Stimulated activated memory B cell treated with anti-CD40 and anti-IgM and Interleukin-4, amounts not matched to agents 10 μg/mL and 1 μg/mL and 100 μg/mL, for 72 hours (primary cell): ENCODE measurements around the gene EFCAB10.
"Not testable (repeated sequence)": the region's sequence is repeated elsewhere in the genome, so short reads cannot be mapped to it uniquely, and the experiment has no call there.

ENCODE experiments used
- ATAC-seq: fragments of 150-1000 bp; cut with Tn5 transposase; 2 replicates; pipeline ENCODE4 v1.10.0; 2021
- H3K27ac Mint-ChIP-seq: one replicate; pipeline ENCODE4 v1.8.0; 2022; ENCODE audit warnings: mild to moderate bottlenecking, mixed read lengths
- H3K27me3 Mint-ChIP-seq: one replicate; pipeline ENCODE4 v1.8.0; 2022; ENCODE audit warnings: mixed read lengths
- H3K36me3 Mint-ChIP-seq: one replicate; pipeline ENCODE4 v1.8.0; 2022; ENCODE audit warnings: mixed read lengths
- H3K4me1 Mint-ChIP-seq: one replicate; pipeline ENCODE4 v1.8.0; 2022; ENCODE audit warnings: mixed read lengths
- H3K4me3 Mint-ChIP-seq: one replicate; pipeline ENCODE4 v1.8.0; 2022; ENCODE audit warnings: mild to moderate bottlenecking, moderate library complexity, mixed read lengths
- H3K9me3 Mint-ChIP-seq: one replicate; pipeline ENCODE4 v1.8.0; 2022; ENCODE audit warnings: mixed read lengths

EFCAB10 gene

GRCh38 chr7:105524423-105524822 lies 56.9 kb downstream of the EFCAB10 start:
- not testable (repeated sequence) for H3K9me3 Mint-ChIP-seq, H3K27ac Mint-ChIP-seq, H3K27me3 Mint-ChIP-seq, H3K36me3 Mint-ChIP-seq, ATAC-seq, H3K4me3 Mint-ChIP-seq
- peaks cover 28% of the 10 kb centered on the region for H3K4me1 Mint-ChIP-seq

GRCh38 chr7:105521717-105522463 lies 59.4 kb downstream of the EFCAB10 start, which contains the start of gene PUS7:
Gene PUS7, minus strand, starts transcription at chr7:105522271. Its CDS starts 13,759 bp downstream, at chr7:105508512.
- Mint-ChIP-seq H3K9me3 (no peaks in the 10 kb centered on the region), H3K27me3 (no peaks in the 10 kb centered on the region), H3K36me3 (no peaks in the 10 kb centered on the region), H3K4me3 (peak within 1 kb of the TSS; percentile 93), H3K27ac (peak within 1 kb of the TSS; percentile 85), H3K4me1 (peaks cover 31% of the 10 kb centered on the region)
- ATAC-seq = peak; percentile 96

- Mint-ChIP-seq H3K4me1 (peaks cover 31% of the 10 kb centered on the region), H3K27ac (peak overlapping the region; percentile 76), H3K9me3 (no peaks in the 10 kb centered on the region), H3K27me3 (no peaks in the 10 kb centered on the region), H3K36me3 (no peaks in the 10 kb centered on the region), H3K4me3 (peak overlapping the region; percentile 93)
- ATAC-seq = peak; percentile 70
Measured at GRCh38 chr7:105521027-105521716, 60.1 kb downstream of the EFCAB10 start.

GRCh38 chr7:105520620-105521019 lies 60.7 kb downstream of the EFCAB10 start:
- H3K36me3 Mint-ChIP-seq, H3K27ac Mint-ChIP-seq, H3K27me3 Mint-ChIP-seq, H3K9me3 Mint-ChIP-seq, ATAC-seq: not testable (repeated sequence)
- peak overlapping the region; percentile 15 for H3K4me3 Mint-ChIP-seq
- peaks cover 31% of the 10 kb centered on the region for H3K4me1 Mint-ChIP-seq

GRCh38 chr7:105519353-105519752 lies 61.9 kb downstream of the EFCAB10 start:
- H3K4me3 Mint-ChIP-seq = peak overlapping the region; percentile 23
- H3K27ac Mint-ChIP-seq = no peak overlapping the region

GRCh38 chr7:105515610-105516009 lies 65.7 kb downstream of the EFCAB10 start:
- Mint-ChIP-seq H3K4me1 (peaks cover 24% of the 10 kb centered on the region), H3K36me3 (peaks cover 22% of the 10 kb centered on the region)
- H3K27me3 Mint-ChIP-seq, H3K9me3 Mint-ChIP-seq, H3K27ac Mint-ChIP-seq, H3K4me3 Mint-ChIP-seq, ATAC-seq: not testable (repeated sequence)

More at GRCh38 chr7:105519353-105519752, 61.9 kb downstream of the EFCAB10 start:
- Mint-ChIP-seq H3K36me3 (peaks cover 7% of the 10 kb centered on the region), H3K4me1 (peaks cover 21% of the 10 kb centered on the region), H3K27me3 (no peaks in the 10 kb centered on the region), H3K9me3 (no peaks in the 10 kb centered on the region)
- no peak for ATAC-seq
